ENCODE results near the gene NSUN3. TPM values are rescaled to one million over a fixed set of nuclear protein-coding genes. Genes with fewer than 3 reads are reported as not detected.
A peak's percentile ranks its signal among the peaks of the same experiment; 100 is the strongest.

Gene NSUN3
- total RNA-seq, 2 experiments from 2014 or later = 10.4 to 13.5 TPM

DNA sequence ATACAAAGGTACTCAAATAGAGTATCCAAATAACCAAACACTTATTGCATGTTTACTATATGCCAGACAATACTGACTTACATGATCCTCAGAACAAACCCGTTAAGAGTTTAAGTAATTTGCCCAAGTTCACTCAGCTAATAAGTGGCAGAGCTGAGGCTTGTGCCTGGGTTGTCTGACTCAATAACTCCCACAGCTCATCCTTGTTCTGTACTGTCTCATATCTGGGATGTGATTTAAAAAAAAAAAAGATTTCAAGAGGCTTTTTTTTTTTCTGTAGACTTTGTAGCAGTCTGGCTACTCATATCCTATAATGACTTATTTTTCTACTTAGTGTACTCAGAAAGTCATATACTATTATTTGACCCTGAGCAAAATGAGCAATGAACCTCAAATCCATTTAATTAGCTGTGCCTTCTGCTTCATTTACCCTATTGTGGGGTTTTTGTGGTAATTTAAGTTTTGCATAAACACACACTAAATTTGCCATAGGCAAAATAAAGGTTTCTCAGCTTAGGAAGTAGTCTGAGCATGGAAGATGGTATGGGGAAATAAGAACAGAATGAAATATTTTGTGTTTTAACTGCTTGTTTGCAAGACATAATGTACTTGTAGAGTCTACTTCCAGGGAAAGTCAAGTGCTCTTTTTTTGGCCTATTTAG is 3.1 kb downstream of the NSUN3 start:
- intact Hi-C loops (cut with micrococcal nuclease; ENCODE audit: unreplicated experiment) = loop anchor here (5.0 kb wide), 1 partner anchor 44 kb away; no protein-coding TSS in a partner anchor
- no TSS peak for BruUV-seq (replicated peaks)
- no peak for DNase-seq (ENCODE audit: low spot score)

DNA sequence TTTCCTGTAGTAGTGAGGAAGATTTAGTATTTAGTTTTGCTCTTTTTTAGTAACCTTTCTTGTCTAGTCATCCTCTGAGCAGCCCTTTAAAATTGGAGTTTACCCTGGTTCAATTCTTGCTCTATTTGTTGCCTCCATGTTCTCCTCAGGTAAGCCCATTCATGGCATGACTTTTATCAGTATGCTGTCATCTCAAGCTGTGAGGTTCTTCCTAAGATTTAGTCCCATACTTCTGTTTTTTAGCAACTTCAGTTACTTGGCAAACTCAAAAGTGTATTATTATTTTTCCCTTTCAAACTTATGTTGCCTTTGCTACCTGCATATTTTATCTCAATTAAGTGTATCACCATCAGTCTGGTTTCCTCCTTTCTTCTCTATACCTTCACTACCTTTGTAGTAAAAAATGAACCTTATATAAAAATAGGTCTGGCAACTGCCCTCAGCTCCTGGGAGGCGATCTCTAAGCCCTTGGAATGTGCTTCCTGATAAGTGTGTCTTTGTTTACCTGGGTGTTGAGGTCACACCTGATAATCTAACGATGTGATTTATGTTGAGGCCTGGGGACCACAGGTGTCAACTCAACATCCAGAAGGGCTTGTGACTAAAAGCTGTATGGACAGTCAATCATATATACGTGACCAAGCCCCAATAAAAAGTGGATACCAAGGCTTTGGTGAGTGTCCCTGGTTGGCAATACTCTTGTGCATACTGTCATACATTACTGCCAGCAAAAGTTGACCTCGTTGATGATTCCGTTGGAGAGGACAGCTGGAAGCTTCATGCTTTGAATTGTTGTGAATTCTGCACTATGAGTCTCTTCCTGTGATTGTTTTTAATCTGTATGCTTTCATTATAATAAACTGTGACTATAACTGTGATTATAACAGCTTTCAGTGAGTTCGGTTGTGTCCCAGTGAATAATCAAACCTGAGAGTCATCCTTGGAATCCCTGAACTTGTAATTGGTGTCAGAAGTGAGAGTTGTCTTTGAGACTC is 3.9 kb downstream of the NSUN3 start:
- no peak overlapping the region for H3K4me2 ChIP-seq (ENCODE audit: low read length)
- H3K79me2 ChIP-seq (ENCODE audit: insufficient read depth, low read depth, low read length) = peaks cover 39% of the 10 kb centered on the region
- peaks cover 30% of the 10 kb centered on the region for H3K4me1 ChIP-seq (ENCODE audit: insufficient read depth, low read length, poor library complexity, severe bottlenecking)
- TF ChIP-seq CTCF (conservative IDR thresholded peaks at IDR 0.05; ENCODE audit: low read length) = no peak
- no peak for TF ChIP-seq EZH2phosphoT487 (IDR thresholded peaks at IDR 0.05; ENCODE audit: borderline replicate concordance, low read depth, low read length)
- H4K20me1 ChIP-seq (ENCODE audit: insufficient read depth, low read length) = no peaks in the 10 kb centered on the region
- no peak overlapping the region for H2AFZ ChIP-seq (ENCODE audit: low read length)
- no peak overlapping the region for H3K27ac ChIP-seq (ENCODE audit: low read depth, low read length, poor library complexity, severe bottlenecking)
- peaks cover 44% of the 10 kb centered on the region for H3K36me3 ChIP-seq (ENCODE audit: insufficient read depth, low read length)
- ChIA-PET POLR2A (interaction anchor here (0.7 to 1.4 kb wide), 4 partner anchors 10 to 1132 kb away, joined by 3 read pairs; no protein-coding TSS in a partner anchor), CTCF (ENCODE audit: unreplicated experiment) (no interaction called here)
- peaks cover 21% of the 10 kb centered on the region for H3K9me3 ChIP-seq (ENCODE audit: low read length)
- no TSS peak for BruUV-seq (replicated peaks)
- H3K9me2 ChIP-seq (ENCODE audit: insufficient read depth, low read length) = no peaks in the 10 kb centered on the region
- H3K4me3 ChIP-seq (ENCODE audit: low read depth, low read length, poor library complexity, severe bottlenecking) = no peak overlapping the region
- intact Hi-C loops (cut with micrococcal nuclease; ENCODE audit: unreplicated experiment) = loop anchor here (5.0 kb wide), 1 partner anchor 45 kb away; no protein-coding TSS in a partner anchor
- DNase-seq (ENCODE audit: low spot score) = no peak

More for the DNA sequence above, 3.1 kb downstream of the NSUN3 start:
- no peak overlapping the region for H3K27ac ChIP-seq (ENCODE audit: low read depth, low read length, poor library complexity, severe bottlenecking)
- H2AFZ ChIP-seq (ENCODE audit: low read length) = no peak overlapping the region
- peak overlapping the region; percentile 42; the same call in 1 of the 2 replicates for H3K4me2 ChIP-seq (ENCODE audit: low read length)
- no peaks in the 10 kb centered on the region for H4K20me1 ChIP-seq (ENCODE audit: insufficient read depth, low read length)
- H3K9me3 ChIP-seq (ENCODE audit: low read length) = peaks cover 21% of the 10 kb centered on the region
- H3K4me1 ChIP-seq (ENCODE audit: insufficient read depth, low read length, poor library complexity, severe bottlenecking) = peaks cover 32% of the 10 kb centered on the region
- POLR2A ChIA-PET = interaction anchor here (0.7 to 1.4 kb wide), 7 partner anchors 9 to 1133 kb away, joined by 3 read pairs; no protein-coding TSS in a partner anchor
- H3K4me3 ChIP-seq (ENCODE audit: low read depth, low read length, poor library complexity, severe bottlenecking) = no peak overlapping the region
- CTCF ChIA-PET (ENCODE audit: unreplicated experiment) = no interaction called here
- H3K9me2 ChIP-seq (ENCODE audit: insufficient read depth, low read length) = no peaks in the 10 kb centered on the region
- peaks cover 38% of the 10 kb centered on the region for H3K36me3 ChIP-seq (ENCODE audit: insufficient read depth, low read length)
- H3K79me2 ChIP-seq (ENCODE audit: insufficient read depth, low read depth, low read length) = peaks cover 46% of the 10 kb centered on the region
- TF ChIP-seq EZH2phosphoT487 (IDR thresholded peaks at IDR 0.05; ENCODE audit: borderline replicate concordance, low read depth, low read length) (no peak), CTCF (conservative IDR thresholded peaks at IDR 0.05; ENCODE audit: low read length) (no peak)
